ENCODE data around the gene SYMPK.
A peak's percentile ranks its signal among the peaks of the same experiment; 100 is the strongest.

The SYMPK gene

DNA sequence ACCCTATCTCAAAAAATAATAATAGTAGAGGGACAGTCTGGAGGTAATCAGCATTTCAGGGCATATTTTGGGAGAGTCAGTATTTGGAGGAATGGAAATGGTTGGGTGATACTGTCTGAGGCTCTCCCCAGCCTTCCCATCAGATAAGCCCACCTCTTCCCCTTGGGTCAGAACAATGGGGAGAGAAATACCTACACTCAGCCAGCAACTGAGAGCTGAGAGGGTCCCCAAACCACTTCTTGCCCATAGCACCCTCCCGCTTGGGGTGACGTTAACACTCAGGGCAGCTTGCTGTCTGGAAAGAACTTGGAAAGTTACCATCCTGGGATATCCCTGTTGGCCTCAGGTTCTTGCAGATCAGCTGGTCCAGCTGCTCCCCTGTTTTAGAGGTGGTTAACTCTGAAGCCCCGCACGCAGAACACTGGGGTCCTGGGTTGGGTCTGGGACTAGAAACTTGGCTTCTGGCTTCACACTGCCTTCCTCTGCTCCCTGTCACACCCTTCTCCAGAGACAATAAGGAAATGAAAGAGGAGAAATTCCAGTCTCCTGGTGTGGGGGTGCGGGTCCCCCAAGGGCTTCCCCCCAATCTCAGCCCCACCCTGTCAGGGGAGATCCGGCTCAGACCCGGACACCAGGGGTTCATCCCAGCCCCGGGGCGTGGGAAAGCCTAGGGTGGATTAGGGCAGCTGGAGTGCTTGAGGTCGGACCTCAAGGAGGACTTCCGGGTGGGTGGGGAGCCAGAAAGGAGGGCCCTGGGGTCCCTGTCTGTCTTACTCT is 3.6 kb upstream of the SYMPK start:
- TF ChIP-seq, protein P1, sequence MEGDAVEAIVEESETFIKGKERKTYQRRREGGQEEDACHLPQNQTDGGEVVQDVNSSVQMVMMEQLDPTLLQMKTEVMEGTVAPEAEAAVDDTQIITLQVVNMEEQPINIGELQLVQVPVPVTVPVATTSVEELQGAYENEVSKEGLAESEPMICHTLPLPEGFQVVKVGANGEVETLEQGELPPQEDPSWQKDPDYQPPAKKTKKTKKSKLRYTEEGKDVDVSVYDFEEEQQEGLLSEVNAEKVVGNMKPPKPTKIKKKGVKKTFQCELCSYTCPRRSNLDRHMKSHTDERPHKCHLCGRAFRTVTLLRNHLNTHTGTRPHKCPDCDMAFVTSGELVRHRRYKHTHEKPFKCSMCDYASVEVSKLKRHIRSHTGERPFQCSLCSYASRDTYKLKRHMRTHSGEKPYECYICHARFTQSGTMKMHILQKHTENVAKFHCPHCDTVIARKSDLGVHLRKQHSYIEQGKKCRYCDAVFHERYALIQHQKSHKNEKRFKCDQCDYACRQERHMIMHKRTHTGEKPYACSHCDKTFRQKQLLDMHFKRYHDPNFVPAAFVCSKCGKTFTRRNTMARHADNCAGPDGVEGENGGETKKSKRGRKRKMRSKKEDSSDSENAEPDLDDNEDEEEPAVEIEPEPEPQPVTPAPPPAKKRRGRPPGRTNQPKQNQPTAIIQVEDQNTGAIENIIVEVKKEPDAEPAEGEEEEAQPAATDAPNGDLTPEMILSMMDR (IDR thresholded peaks at IDR 0.05; ENCODE audit: low read depth, low read length), result no peak
- no peak for TF ChIP-seq EZH2phosphoT487 (IDR thresholded peaks at IDR 0.05; ENCODE audit: low read depth)
- peaks cover 11% of the 10 kb centered on the region for H3K79me2 ChIP-seq (ENCODE audit: low read length)
- H2AFZ ChIP-seq (ENCODE audit: low read depth, low read length), result no peak overlapping the region
- H3K27ac ChIP-seq (ENCODE audit: low read length), result no peak overlapping the region
- H4K20me1 ChIP-seq (ENCODE audit: insufficient read depth, low read length), result no peaks in the 10 kb centered on the region
- no peak overlapping the region for H3K4me2 ChIP-seq (ENCODE audit: low read length)
- no peaks in the 10 kb centered on the region for H3K9me3 ChIP-seq (ENCODE audit: insufficient read depth, low read length)
- H3K4me3 ChIP-seq (ENCODE audit: low read length), result no peak overlapping the region
- peaks cover 15% of the 10 kb centered on the region for H3K4me1 ChIP-seq (ENCODE audit: low read length)
- H3K9ac ChIP-seq (ENCODE audit: low read length), result no peak overlapping the region
- no peaks in the 10 kb centered on the region for H3K36me3 ChIP-seq (replicated peaks; ENCODE audit: low read depth, low read length)
- H3K27me3 ChIP-seq (ENCODE audit: low read depth, low read length), result no peaks in the 10 kb centered on the region

DNA sequence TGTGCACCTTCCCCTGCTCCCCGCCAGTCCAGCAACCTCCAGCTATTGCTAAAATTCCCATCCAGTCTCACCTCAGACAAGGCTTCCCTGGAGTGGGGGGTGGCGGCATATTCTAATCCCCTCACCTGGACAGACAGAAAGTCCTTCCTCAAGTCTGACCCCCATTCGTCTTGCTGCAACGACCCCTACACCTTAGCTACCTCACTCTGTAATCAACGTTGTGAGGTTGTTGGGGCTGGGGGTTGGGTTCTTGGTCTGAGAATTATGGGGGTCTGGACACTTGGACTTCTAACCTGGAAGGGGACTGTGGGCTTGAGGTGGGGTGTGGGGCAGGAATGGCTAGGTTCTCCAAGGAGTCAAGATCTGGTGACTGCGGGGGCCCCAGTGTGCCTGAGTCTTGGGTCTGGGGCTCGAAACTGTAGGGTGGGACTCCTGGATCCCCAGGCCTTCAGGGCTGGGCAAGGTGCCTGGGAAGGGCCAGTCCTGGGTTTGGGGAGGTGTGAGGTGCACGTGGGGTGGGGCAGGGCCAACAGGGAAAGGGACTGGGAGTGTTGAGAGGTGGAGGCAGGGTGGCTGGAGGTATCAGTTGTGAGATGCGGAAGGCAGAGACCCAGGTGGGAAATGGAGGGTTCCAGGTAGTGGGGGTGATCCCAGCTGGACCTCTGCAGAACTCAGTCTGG is 2.5 kb upstream of the SYMPK start:
- Histone ChIP-seq H3K9ac (ENCODE audit: low read length) (no peak overlapping the region), H2AFZ (ENCODE audit: low read depth, low read length) (no peak overlapping the region), H3K27ac (ENCODE audit: low read length) (no peak overlapping the region), H3K36me3 (replicated peaks; ENCODE audit: low read depth, low read length) (peaks cover 7% of the 10 kb centered on the region), H3K9me3 (ENCODE audit: insufficient read depth, low read length) (no peaks in the 10 kb centered on the region), H3K27me3 (ENCODE audit: low read depth, low read length) (no peaks in the 10 kb centered on the region), H3K79me2 (ENCODE audit: low read length) (peaks cover 23% of the 10 kb centered on the region), H4K20me1 (ENCODE audit: insufficient read depth, low read length) (no peaks in the 10 kb centered on the region), H3K4me2 (ENCODE audit: low read length) (peak overlapping the region; percentile 78), H3K4me3 (ENCODE audit: low read length) (peak overlapping the region; percentile 90; the same call in 1 of the 2 replicates), H3K4me1 (ENCODE audit: low read length) (peaks cover 25% of the 10 kb centered on the region)
- TF ChIP-seq, protein P1 (IDR thresholded peaks at IDR 0.05; ENCODE audit: low read depth, low read length), result no peak
- no peak for TF ChIP-seq EZH2phosphoT487 (IDR thresholded peaks at IDR 0.05; ENCODE audit: low read depth)

DNA sequence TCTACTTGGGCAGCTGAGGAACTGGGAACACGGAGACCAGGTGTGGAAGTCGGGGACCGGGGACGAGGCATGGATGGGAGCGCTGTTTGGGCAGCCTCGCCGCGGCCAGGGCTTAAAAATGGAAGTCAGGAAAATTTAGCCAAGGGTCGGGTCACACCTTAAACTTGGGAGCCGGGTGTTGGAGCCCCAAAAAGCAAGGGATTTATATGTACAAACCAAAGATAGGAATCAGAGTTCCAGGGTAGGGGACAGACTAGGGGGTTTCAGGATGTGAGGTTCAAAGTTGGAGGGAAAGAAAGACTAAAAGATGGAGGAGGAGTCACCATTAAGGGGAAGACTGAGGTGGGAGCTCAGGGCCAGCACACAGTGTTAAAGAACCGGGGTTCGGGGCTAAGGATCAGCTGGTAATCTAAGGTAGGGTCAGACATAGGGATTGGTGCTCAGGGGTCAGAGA is 1.7 kb upstream of the SYMPK start:
- H4K20me1 ChIP-seq (ENCODE audit: insufficient read depth, low read length), result no peaks in the 10 kb centered on the region
- peak overlapping the region; percentile 78 for H3K4me2 ChIP-seq (ENCODE audit: low read length)
- H3K27me3 ChIP-seq (ENCODE audit: low read depth, low read length), result no peaks in the 10 kb centered on the region
- H3K27ac ChIP-seq (ENCODE audit: low read length), result no peak overlapping the region
- H2AFZ ChIP-seq (ENCODE audit: low read depth, low read length), result peak overlapping the region; percentile 37
- no peaks in the 10 kb centered on the region for H3K9me3 ChIP-seq (ENCODE audit: insufficient read depth, low read length)
- peaks cover 7% of the 10 kb centered on the region for H3K36me3 ChIP-seq (replicated peaks; ENCODE audit: low read depth, low read length)
- peak overlapping the region; percentile 90 for H3K4me3 ChIP-seq (ENCODE audit: low read length)
- peaks cover 30% of the 10 kb centered on the region for H3K79me2 ChIP-seq (ENCODE audit: low read length)
- peak overlapping the region; percentile 72 for H3K9ac ChIP-seq (ENCODE audit: low read length)
- H3K4me1 ChIP-seq (ENCODE audit: low read length), result peaks cover 25% of the 10 kb centered on the region
- TF ChIP-seq, protein P1 (IDR thresholded peaks at IDR 0.05; ENCODE audit: low read depth, low read length), result no peak
- TF ChIP-seq EZH2phosphoT487 (IDR thresholded peaks at IDR 0.05; ENCODE audit: low read depth), result no peak
